Fibroblast of mammary gland (primary cell): ENCODE results near the gene ADI1.
A peak's percentile ranks its signal among the peaks of the same experiment; 100 is the strongest.

ENCODE experiments used
- DNase-seq: peaks from one replicate; pipeline ENCODE4 v3.0.0-alpha.2; 2010; ENCODE audit warnings: low read depth
- H3K4me3 ChIP-seq: 2 replicates; pipeline ENCODE4 v1.5.1; 2011; ENCODE audit warnings: low read depth, mild to moderate bottlenecking, low read length, moderate library complexity; ENCODE audit not compliant: control insufficient read depth
- TF ChIP-seq, protein P1 (sequence below): conservative IDR thresholded peaks from 2 replicates; pipeline ENCODE4 v1.5.1; 2011; ENCODE audit warnings: low read depth, low read length, inconsistent platforms; ENCODE audit not compliant: control insufficient read depth, insufficient read depth

ADI1 gene

DNA sequence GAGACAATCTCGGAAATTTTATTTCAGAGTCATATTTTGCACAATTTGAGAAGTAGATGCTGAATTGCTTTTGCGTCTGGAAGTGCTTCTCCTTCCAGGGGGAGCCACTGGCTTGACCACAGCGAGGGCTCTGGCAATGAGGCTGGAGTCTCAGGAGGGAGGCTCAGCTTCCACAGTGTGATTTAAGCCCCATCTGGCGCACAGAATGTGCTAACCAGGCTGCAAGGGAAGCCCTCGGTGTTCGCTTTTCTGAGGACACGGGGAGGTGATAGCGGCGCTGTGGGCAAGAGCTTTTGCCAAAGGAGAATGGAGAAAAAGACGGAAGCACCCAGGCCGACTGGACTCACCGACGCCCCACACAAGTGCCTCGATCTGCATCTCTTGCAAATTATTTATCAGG is 52.4 kb downstream of the ADI1 start:
- DNase-seq, result no peak
- H3K4me3 ChIP-seq, result no peak overlapping the region
- TF ChIP-seq, protein P1, sequence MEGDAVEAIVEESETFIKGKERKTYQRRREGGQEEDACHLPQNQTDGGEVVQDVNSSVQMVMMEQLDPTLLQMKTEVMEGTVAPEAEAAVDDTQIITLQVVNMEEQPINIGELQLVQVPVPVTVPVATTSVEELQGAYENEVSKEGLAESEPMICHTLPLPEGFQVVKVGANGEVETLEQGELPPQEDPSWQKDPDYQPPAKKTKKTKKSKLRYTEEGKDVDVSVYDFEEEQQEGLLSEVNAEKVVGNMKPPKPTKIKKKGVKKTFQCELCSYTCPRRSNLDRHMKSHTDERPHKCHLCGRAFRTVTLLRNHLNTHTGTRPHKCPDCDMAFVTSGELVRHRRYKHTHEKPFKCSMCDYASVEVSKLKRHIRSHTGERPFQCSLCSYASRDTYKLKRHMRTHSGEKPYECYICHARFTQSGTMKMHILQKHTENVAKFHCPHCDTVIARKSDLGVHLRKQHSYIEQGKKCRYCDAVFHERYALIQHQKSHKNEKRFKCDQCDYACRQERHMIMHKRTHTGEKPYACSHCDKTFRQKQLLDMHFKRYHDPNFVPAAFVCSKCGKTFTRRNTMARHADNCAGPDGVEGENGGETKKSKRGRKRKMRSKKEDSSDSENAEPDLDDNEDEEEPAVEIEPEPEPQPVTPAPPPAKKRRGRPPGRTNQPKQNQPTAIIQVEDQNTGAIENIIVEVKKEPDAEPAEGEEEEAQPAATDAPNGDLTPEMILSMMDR, result no peak

DNA sequence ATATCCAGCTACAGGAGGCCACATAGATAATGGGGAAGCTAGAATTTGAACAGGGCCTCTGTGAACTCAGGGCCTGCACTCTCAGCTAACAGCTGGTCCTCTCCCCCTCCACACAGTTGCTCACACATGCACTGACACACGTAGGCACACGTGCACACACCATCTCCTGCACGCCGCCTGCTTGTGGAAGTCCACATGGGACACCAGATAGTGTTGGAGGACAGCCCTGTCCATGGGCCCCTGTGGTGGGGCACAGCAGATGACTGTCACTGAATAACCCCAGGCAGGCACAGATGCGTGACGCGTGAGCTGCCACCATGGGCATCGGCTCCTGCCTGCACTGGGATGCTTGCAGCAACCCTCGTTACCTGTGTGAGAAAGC is 52.9 kb downstream of the ADI1 start:
- H3K4me3 ChIP-seq, result no peak overlapping the region
- TF ChIP-seq, protein P1, result no peak
- DNase-seq, result no peak

DNA sequence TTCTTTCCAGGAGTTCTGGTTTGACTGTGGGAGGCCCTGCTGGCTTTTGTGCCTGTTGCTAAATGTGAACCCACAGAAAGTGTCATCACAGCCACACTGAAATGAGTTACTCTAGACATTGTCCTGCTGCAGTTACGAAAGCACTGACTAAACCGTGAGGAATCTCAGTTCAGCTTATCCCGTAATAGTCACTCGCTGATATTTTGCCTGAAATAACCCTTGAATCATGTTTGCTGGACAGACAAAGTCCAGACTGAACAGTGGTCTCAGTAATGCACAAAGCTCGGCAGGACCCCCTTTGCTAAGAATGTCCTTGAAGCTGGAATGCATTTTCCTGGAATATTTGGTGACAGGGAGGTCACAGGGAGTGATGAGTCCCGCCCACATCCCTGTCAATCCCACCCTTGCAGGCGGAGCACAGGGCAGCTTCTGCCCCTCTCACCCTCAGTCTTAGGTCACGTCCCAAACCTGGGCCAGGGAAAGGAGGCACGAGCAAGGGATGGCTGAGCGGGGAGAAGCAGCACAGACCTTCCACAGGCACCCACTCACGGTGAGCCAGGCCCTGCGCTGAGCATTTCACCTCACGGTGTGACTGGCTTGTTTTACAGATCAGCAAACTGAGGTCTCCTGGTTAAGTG is 53.4 kb downstream of the ADI1 start:
- TF ChIP-seq, protein P1, result no peak
- peak; percentile 97 for DNase-seq
- no peak overlapping the region for H3K4me3 ChIP-seq

DNA sequence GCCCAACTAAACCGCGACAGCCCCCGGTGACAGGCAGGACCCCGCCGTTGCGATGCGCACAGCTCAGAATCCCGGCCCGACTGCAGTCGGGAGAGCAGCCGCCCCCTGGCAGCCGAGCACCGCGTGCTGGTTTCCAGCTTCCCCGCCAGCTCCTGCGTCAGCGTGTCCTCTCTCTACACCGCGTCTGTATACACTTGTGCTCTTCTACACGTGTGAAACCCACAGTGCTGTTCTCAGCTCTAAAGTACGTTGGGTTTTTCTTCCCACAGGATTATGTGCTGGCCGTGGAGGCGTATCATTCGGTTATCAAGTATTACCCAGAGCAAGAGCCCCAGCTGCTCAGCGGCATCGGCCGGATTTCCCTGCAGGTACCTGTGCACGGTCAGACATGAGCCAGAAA is 54.0 kb downstream of the ADI1 start:
- H3K4me3 ChIP-seq, result no peak overlapping the region
- TF ChIP-seq, protein P1, result no peak
- DNase-seq, result peak; percentile 76

DNA sequence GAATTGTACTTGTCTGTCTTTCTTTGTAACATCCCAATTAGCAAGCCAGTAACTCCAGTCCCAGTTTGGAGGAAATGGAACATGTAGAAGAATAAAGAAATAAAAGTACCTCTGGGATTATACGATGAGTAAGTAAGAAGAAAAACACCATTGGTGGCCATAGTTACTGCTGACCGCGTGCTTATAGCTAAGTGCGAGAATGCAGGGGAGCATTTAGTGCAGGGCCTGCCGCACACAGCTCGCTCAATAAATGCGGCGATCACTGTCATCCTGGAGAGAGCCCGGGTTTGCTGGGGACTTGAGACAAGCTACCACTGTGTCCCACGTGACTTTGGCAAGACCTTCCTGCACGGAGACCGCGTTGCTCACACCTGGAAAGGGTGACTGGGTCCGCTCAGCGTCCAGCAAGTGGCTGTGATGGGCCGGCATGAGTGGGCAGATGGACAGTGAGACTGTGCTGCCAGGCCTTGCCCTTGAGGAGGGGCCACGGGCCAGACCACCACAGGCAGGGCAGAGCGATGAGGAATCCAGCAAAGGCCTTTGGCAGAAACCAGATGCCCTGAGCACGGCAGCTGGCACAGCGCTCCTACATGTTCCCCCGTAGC is 54.8 kb downstream of the ADI1 start:
- TF ChIP-seq, protein P1, result no peak
- DNase-seq, result no peak
- no peak overlapping the region for H3K4me3 ChIP-seq

DNA sequence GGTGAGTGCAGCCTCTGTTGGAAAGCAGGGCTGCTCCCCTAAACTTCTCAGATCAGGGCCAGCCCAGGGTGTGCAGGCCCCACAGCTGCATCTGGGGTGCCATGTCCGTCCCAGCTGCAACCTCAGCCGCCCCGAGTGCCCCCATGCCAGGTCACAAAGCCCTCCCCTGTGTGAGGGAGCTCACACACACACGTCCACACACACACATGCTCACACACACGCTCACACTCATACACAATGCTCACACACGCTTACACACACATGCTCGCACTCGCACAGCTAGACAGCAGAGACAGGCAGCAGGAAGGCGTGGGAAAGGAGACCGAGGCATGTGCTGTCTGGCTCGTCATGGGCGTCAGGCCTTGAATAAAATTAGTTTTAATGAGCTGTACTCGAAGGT is 55.4 kb downstream of the ADI1 start:
- DNase-seq, result no peak
- no peak overlapping the region for H3K4me3 ChIP-seq
- TF ChIP-seq, protein P1, result no peak

DNA sequence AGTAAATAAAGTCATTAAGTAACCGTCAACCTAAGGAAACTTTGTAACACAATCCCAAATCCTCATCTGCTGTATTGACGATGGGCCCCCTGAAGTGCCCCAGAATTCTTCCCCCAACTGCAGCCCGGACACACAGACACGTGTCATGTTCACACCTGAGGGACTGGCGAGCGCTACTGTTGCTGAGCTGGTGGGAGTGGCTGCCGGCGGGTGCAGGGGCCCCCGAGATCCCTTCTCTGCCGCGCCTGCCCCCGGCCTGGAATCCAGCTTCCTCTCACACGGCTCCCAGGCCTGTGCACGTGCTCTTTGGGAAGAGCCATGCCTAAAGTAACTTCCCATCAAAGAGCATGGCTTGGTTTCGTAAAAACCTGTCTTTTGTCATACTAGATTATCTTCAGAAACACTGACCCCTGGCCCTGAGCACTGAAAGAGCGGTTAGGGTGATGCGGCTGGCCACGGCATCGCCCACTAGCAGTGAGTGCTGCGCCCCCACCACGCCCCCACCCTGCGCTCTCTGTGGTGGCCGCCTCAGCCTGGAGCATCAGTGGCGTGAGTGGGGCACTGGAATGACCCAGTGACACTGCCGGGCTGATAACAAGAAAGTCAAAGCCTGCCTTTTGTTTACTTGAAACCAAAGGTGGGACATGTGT is 56.0 kb downstream of the ADI1 start:
- TF ChIP-seq, protein P1, result no peak
- no peak for DNase-seq
- H3K4me3 ChIP-seq, result no peak overlapping the region
